GM12873 (cell line): ENCODE results near the gene BTG2.

Source experiments
- CTCF ChIP-seq: IDR thresholded peaks from 2 replicates; pipeline ENCODE4 v1.5.1; 2012; ENCODE audit warnings: low read depth, mild to moderate bottlenecking, moderate library complexity, low read length, control low read depth; ENCODE audit not compliant: insufficient read depth; ENCODE audit errors: missing control alignments

BTG2 gene

GRCh38 chr1:203338335-203339036 lies 33.2 kb downstream of the BTG2 start:
- TF ChIP-seq CTCF: peak; percentile 96

GRCh38 chr1:203340112-203340790 lies 34.9 kb downstream of the BTG2 start:
- TF ChIP-seq CTCF: peak; percentile 87

GRCh38 chr1:203342192-203342940 lies 37.0 kb downstream of the BTG2 start:
- peak; percentile 95 for TF ChIP-seq CTCF

- TF ChIP-seq CTCF: no peak
Measured at GRCh38 chr1:203343956-203344754, 38.8 kb downstream of the BTG2 start.

GRCh38 chr1:203346060-203346768 lies 40.9 kb downstream of the BTG2 start:
- peak; percentile 23 for TF ChIP-seq CTCF

- no peak for TF ChIP-seq CTCF
Measured at GRCh38 chr1:203346769-203347102, 41.4 kb downstream of the BTG2 start.
